Fibroblast of mammary gland (primary cell): ENCODE data around the gene ARHGEF1.
"Not testable (repeated sequence)": the region's sequence is repeated elsewhere in the genome, so short reads cannot be mapped to it uniquely, and the experiment has no call there.

Experiments used
- DNase-seq: peaks from one replicate; pipeline ENCODE4 v3.0.0-alpha.2; 2010; ENCODE audit warnings: low read depth
- H3K4me3 ChIP-seq: 2 replicates; pipeline ENCODE4 v1.5.1; 2011; ENCODE audit warnings: low read depth, mild to moderate bottlenecking, low read length, moderate library complexity; ENCODE audit not compliant: control insufficient read depth
- CTCF ChIP-seq: conservative IDR thresholded peaks from 2 replicates; pipeline ENCODE4 v1.5.1; 2011; ENCODE audit warnings: low read depth, low read length, inconsistent platforms; ENCODE audit not compliant: control insufficient read depth, insufficient read depth

Gene ARHGEF1

GRCh38 chr19:41868989-41869300 lies 14.0 kb upstream of the ARHGEF1 start:
- TF ChIP-seq CTCF: no peak
- no peak overlapping the region for H3K4me3 ChIP-seq
- DNase-seq: no peak

- no peak for TF ChIP-seq CTCF
- no peak overlapping the region for H3K4me3 ChIP-seq
- DNase-seq: no peak
Measured at GRCh38 chr19:41869374-41869955, 13.5 kb upstream of the ARHGEF1 start.

- no peak overlapping the region for H3K4me3 ChIP-seq
- no peak for TF ChIP-seq CTCF
- peak; percentile 74 for DNase-seq
Measured at GRCh38 chr19:41870401-41870873, 12.5 kb upstream of the ARHGEF1 start.

GRCh38 chr19:41871573-41872383 lies 11.2 kb upstream of the ARHGEF1 start:
- H3K4me3 ChIP-seq: no peak overlapping the region
- no peak for DNase-seq
- no peak for TF ChIP-seq CTCF

- peak; percentile 25 for DNase-seq
- TF ChIP-seq CTCF: no peak
- H3K4me3 ChIP-seq: no peak overlapping the region
Measured at GRCh38 chr19:41872384-41872774, 10.6 kb upstream of the ARHGEF1 start.

- peak; percentile 61 for TF ChIP-seq CTCF
- no peak overlapping the region for H3K4me3 ChIP-seq
- peak; percentile 58 for DNase-seq
Measured at GRCh38 chr19:41872775-41873647, 10.0 kb upstream of the ARHGEF1 start.

GRCh38 chr19:41875973-41876372 lies 7.0 kb upstream of the ARHGEF1 start:
- not testable (repeated sequence) for H3K4me3 ChIP-seq, DNase-seq
